G401 (cell line): ENCODE measurements around the gene PVALEF. TPM values are rescaled to one million over a fixed set of nuclear protein-coding genes. Genes with fewer than 3 reads are reported as not detected.

Source experiments
- DNase-seq: peaks from one replicate; pipeline ENCODE4 v3.0.0-alpha.2; 2015; ENCODE audit warnings: low spot score
- in situ Hi-C: cut with HindIII; loops from 2 replicates; pipeline ENCODE4 v1.10.0; 2016; ENCODE audit warnings: low sequenced_read_pairs, mixed read lengths
- total RNA-seq: library from RNA; depleted of rRNA; stranded (reverse); fragments of >200 nt; shearing (Covaris generic); gene quantifications from 2 replicates; pipeline ENCODE4 v1.2.3, GENCODE V29; 2014

PVALEF gene
- total RNA-seq, 1 experiment from 2014 or later, result not detected

- in situ Hi-C loops, result no loop called here
- DNase-seq, result no peak
These were observed 37.7 kb upstream of the PVALEF start for GRCh38 chr17:81127526-81128177.

DNA sequence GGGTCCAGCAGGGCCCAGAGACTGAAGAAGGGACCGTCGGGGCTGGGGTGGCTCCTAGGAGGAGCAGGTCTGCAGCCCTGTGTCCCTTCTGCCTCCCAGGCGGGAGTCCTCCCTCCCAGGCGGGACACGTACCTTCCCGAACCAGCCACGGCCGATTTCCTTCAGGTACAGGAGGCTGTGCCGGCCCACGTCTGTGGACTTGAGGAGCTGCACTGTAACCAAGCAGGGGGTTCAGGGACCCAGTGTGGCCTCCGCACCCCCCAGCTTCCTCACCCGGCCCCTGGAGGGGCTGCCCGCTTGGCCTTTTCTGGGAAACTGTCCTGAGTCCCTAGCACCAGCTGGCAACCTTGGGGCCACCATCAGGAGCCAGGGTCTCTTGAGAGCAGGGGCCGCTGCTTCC lies 37.0 kb upstream of the PVALEF start:
- no peak for DNase-seq
- in situ Hi-C loops, result no loop called here

DNA sequence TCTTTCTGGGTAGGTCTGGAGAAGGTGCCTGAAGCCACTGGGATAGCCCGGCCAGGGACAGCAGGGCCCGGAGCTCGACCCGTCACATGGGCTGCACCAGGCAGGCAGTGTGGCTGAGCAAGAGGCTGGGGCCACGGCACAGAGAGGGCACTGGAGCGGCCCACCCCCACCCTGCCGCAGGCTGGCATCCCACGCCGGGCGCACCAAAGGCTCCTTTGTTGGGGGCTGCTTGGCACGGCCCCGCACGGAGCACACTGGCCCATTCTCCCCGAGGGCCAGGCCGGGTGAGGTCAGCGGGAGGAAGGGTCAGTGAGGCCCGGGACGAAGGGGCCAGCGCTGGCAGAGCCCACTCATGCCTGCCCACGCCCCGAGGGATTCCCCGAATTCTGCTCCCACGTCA lies 36.5 kb upstream of the PVALEF start:
- no peak for DNase-seq
- in situ Hi-C loops, result no loop called here

GRCh38 chr17:81129289-81129688 lies 36.0 kb upstream of the PVALEF start:
- DNase-seq, result no peak
- in situ Hi-C loops, result no loop called here

DNA sequence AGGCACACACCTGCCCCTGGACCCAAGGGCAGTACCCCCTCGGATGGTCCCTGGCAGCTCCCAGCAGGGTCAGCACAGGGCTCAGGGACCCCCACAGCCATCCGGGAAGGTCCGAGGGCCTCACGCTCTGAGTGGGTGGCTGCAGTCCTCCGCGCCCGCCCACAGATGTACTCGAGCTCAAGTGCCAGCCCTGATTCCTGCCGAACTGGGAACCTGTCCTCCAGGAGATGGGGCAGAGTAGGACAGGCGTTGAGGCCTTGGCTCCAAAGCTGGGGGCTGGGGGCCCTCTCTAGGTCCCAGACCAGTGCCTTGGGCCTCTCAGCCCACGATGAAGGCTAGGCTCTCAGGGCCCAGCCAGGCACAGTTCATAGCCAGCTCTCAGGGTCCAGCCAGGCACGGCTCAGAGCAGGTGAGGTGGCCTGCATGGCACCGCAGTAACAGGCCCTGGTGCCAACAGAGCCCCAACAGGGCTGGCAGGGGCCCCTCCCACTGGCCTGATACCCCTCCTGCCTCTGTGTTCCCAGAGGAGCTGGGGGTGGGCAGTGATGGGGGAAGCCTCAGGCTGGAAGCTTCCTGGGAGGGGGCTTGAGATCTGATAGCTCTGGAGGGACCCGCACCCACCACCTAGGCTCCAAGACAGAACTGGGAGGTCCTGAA lies 35.5 kb upstream of the PVALEF start:
- in situ Hi-C loops, result no loop called here
- no peak for DNase-seq

DNA sequence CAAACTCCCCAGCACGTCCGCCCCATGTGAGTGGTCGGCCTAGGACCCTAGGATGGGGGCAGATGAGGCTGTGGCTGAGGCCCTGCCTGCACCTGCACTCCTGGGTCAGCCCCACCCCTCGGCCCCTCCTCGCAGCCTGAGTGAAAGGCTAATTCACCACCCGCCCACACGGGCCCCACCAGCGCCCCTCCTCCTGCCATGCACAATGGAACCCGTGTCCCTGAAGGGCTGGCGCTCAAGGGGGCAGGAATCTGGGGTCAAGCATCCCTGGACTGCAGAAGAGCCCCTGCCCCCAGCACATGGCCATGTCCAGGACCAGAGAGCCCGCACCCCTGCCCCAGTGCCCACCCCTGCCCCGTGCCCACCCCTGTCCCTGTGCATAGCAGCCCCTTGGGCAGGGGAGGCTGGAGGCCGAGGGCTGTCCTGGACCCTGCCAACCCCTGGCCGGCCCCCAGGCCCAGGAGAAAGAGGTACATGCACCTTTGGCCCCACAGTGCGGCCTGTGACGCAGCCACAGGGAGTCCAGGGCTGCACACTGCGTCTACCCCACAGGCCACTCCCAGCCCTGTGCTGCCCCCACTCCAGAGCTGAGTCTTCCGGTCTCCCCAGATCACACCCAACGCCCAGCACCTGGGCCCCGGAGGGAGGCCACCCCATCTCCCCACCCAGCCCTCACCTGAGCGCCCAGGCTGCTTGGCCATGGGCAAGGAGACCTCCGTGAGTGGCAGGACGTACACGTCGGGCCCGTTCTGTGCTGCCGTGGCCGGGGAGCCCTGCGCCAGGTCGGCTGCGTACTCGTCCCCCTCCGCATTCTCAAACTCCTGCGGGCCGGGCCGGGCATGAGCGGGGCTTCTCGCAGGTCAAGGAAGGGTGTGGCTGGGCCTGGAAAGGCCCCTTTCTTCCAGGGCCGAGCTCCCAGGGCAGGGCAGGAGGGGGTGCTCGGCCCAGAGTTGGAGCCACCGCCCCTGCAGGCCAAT lies 34.6 kb upstream of the PVALEF start:
- in situ Hi-C loops, result no loop called here
- no peak for DNase-seq

- no peak for DNase-seq
- in situ Hi-C loops, result no loop called here
These were observed 33.7 kb upstream of the PVALEF start for GRCh38 chr17:81131486-81132196.

DNA sequence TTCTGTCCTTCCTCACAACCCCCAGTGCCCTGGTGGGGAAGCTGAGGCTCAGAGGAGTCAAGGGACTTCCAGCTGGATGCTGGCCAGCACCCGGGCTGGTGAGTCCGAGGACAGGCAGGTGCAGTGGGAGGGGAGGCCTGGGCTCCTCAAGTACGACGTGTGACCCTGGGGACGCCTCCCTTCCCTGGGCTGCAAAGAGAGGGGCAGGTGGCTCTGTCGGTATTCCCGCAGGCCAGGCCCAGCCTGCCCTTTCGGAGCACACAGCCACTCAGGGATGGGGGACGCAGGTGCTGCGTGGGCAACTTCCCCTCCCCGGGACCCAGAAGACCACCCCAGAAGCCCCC lies 33.1 kb upstream of the PVALEF start:
- in situ Hi-C loops, result no loop called here
- no peak for DNase-seq

DNA sequence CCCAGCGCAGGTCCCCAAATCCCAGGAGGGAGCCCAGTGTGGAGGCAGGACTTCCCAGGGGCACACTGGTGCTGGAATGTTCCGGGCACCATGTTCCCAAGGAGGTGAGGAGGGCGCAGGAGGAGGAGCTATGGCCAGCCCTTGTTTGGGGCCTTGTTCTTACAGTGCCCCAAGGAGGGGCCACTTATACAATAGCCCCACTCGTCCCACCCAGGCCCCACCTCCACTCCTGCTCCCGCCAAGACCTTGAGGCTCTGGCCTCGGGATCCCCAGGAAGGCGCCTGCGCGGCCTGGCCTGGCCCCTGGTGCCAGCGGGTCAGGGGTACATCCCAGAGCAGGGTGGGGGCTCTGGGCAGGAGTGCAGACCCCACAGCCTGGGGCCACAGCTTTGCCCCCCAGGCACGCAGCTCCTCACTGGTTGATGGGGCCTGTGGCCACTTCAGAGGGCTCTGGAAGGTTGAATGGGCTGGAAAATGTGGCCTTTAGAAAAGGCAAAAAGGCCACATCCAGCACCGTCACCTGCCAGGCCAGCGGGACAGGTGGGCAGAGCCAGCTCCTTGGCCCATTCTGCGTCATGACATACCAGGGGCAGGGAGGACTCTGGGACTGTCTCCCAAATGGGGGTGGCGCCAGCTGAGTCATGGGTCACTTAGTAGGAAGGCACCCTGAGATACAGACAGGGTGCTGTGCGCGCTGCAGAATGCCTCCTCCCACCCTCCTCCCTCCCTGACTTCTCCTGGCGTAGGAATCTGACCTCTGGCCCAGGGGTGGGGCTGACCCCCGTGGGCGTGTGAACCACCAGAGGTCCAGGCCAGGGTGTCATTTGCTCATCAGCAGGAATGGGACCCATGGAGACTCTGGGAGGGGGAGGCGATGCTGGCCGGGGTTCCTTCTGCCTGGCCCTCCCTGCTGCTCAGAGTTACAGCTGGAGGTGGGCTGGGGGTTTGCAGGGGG lies 32.3 kb upstream of the PVALEF start:
- in situ Hi-C loops, result no loop called here
- no peak for DNase-seq

DNA sequence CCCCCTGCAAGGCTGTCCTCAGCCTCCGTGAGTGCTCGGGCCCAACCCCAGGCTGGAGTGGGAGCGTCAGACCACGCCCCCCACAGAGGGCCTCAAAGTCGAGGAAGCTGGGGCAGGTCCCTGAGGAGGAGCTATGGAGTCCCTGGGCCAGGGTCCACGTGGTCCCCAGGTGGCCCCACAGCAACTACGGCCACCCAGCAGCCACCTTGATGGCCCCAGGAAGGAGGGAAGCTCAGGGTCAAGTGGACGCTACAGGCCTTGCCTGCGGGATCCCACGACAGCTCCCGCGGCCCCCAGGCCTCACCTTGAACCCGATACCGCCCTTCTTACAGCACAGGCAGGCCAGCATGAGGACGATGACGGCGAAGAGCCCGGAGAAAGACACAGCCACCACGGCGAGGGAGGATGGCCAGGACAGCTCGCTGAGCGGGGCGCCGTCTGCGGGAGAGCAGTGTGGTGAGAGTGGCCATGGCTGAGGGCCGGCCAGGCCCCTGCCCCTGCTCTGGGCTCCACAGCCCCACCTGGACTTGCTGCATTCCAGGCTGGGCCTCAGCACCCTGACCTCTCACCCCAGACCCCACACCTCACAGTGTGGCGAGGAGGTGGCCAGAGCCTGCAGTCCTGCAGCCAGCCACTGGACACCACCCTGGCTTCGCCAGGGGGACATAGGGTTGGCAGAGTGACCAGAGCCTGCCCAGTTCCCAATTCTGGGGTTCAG lies 31.1 kb upstream of the PVALEF start:
- DNase-seq, result no peak
- in situ Hi-C loops, result no loop called here

DNA sequence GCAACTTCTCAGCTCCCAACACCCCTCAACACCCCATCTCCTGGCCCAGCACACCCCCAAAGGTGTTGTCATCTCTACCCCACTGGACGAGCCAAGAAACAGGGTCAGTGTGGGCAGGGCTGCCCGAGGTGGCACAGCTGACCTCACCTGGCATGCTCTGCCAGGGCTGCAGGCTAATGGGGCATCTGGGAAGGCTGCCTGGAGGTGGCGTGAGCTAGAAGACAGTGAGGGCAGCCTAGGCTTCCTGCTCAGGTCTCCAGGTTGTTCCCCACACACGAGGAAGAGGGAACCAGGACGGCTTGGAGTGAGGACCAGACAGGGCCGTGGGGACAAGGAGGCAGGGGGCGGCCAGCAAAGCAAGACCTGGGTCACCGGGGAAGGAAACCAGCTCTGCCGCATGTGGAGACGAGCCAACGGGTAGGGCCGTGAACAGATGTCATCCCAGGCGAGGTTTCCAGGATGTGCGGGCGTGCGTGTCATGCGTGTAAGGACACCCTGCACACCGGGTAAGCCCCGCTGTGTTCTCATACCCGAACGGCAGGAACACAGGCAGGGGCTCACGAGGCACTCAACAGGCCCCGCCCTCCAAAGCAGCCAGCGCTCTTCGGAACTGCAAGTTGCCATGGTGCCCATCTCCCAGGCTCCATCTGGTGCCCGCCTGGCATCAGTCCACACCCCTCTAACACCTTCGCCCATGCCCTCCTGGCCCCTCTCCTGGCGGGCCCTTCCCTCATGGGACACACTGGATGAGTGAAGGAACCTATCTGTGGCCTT lies 29.6 kb upstream of the PVALEF start:
- DNase-seq, result peak; percentile 75
- in situ Hi-C loops, result no loop called here

- DNase-seq, result no peak
- in situ Hi-C loops, result no loop called here
These were observed 28.9 kb upstream of the PVALEF start for GRCh38 chr17:81136366-81136765.

- no peak for DNase-seq
- in situ Hi-C loops, result no loop called here
These were observed 28.1 kb upstream of the PVALEF start for GRCh38 chr17:81137248-81137647.

DNA sequence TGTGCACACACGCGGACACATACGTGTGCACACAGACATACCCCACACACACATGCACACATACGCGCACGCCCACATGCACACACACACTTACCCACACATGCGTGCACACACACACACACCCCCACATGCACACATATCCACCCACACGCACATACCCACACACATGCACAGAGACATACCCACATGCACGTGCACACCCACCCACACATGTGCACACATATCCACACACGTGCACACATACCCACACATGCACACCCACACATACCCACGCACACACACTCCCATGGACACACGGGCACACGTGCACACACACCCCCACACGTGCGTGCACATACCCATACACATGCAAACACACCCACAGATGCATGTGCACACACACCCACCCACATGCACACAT lies 27.2 kb upstream of the PVALEF start:
- no peak for DNase-seq
- in situ Hi-C loops, result no loop called here

DNA sequence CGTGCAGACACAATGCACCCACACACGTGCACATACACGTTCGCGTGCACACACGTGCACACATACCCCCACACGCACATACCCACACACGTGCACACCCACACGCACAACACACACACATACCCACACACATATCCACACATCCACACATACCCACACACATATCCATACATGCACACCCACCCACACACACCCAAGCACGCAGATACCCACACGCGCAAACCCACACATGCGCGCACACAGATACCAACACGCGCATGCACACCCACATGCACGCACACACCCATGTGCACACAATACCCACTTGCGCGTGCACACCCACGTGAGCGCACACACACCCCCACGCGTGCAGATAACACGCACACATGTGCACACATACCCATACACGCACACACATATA lies 26.8 kb upstream of the PVALEF start:
- in situ Hi-C loops, result no loop called here
- DNase-seq, result no peak

GRCh38 chr17:81139428-81139827 lies 25.9 kb upstream of the PVALEF start:
- DNase-seq, result no peak
- in situ Hi-C loops, result no loop called here

GRCh38 chr17:81140018-81140417 lies 25.3 kb upstream of the PVALEF start:
- in situ Hi-C loops, result loop anchor here (5.0 kb wide), 1 partner anchor 47 kb away; no protein-coding TSS in a partner anchor
- DNase-seq, result no peak
